Measurements from ENCODE around the gene CCHCR1.
"Not testable (repeated sequence)": the region's sequence is repeated elsewhere in the genome, so short reads cannot be mapped to it uniquely, and the experiment has no call there.

CCHCR1 gene, protein sequence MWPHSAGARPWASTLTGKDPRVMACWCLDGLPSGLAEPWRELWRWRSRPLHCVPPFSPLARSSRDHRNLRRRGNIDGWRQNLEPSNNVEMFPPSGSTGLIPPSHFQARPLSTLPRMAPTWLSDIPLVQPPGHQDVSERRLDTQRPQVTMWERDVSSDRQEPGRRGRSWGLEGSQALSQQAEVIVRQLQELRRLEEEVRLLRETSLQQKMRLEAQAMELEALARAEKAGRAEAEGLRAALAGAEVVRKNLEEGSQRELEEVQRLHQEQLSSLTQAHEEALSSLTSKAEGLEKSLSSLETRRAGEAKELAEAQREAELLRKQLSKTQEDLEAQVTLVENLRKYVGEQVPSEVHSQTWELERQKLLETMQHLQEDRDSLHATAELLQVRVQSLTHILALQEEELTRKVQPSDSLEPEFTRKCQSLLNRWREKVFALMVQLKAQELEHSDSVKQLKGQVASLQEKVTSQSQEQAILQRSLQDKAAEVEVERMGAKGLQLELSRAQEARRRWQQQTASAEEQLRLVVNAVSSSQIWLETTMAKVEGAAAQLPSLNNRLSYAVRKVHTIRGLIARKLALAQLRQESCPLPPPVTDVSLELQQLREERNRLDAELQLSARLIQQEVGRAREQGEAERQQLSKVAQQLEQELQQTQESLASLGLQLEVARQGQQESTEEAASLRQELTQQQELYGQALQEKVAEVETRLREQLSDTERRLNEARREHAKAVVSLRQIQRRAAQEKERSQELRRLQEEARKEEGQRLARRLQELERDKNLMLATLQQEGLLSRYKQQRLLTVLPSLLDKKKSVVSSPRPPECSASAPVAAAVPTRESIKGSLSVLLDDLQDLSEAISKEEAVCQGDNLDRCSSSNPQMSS

DNA sequence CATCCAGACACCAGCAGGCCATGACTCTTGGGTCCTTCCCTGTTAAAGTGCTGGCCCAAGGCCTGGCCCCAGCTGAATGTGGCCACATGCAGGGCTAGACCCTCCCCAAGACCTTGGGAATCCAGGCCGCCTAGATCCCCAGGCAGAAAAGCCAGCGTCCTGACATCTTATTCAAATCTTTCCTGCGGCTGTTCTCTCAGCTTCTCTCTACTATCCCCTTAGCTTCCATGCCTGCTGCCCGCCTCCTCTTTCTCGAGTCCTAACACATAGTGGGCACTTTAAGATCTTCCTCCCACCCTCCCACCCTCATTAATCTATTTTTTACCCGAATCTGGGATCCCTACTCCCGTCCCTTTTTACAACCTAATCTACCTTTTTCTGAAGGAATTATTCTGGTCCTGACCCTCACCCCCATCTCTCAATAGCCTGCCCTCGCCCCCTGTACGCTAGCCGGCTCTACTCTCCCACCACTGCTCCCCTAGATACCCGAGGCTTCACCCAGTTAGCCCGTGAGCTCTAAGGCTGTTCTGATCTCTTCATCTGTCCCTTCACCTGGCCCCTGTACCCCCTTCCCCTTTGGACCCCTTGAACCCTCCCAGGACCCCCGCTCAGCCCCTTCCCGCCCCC is at the start of gene CCHCR1:
TSS of gene CCHCR1 (minus strand) at position 290 of the 627 bp plus-strand sequence. CDS start at position 88, 202 bp downstream.
- no peak for DNase-seq (ENCODE audit: low spot score)
- in situ Hi-C loops (cut with MboI; ENCODE audit: low pct_unique_long_range_greater_than_20kb, low sequenced_read_pairs, unreplicated experiment) = no loop called here
- TF ChIP-seq, protein P1, sequence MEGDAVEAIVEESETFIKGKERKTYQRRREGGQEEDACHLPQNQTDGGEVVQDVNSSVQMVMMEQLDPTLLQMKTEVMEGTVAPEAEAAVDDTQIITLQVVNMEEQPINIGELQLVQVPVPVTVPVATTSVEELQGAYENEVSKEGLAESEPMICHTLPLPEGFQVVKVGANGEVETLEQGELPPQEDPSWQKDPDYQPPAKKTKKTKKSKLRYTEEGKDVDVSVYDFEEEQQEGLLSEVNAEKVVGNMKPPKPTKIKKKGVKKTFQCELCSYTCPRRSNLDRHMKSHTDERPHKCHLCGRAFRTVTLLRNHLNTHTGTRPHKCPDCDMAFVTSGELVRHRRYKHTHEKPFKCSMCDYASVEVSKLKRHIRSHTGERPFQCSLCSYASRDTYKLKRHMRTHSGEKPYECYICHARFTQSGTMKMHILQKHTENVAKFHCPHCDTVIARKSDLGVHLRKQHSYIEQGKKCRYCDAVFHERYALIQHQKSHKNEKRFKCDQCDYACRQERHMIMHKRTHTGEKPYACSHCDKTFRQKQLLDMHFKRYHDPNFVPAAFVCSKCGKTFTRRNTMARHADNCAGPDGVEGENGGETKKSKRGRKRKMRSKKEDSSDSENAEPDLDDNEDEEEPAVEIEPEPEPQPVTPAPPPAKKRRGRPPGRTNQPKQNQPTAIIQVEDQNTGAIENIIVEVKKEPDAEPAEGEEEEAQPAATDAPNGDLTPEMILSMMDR (IDR thresholded peaks at IDR 0.05; ENCODE audit: extremely low read depth, insufficient read depth, missing control alignments) = no peak

DNA sequence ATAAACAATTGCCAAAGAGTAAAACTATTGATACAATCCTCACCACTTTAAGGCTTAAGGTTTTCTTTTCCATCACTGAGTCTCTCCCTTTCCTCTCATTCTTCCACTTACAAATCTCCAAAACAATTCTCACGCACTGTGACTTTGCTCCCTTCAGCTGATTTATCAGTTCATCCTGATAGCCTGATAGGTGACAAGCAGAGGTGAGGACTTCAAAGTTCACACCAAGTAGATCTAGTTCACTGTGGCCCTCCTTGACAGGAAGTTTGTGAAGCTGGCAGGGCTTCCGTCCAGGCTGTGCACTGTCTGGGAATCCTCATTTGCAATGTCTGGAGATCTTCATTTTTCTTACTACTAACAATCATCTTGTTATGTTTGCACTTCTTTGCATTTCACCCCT is 48.0 kb upstream of the CCHCR1 start:
- TF ChIP-seq, protein P1 (IDR thresholded peaks at IDR 0.05; ENCODE audit: extremely low read depth, insufficient read depth, missing control alignments) = no peak
- in situ Hi-C loops (cut with MboI; ENCODE audit: low pct_unique_long_range_greater_than_20kb, low sequenced_read_pairs, unreplicated experiment) = no loop called here
- no peak for DNase-seq (ENCODE audit: low spot score)

DNA sequence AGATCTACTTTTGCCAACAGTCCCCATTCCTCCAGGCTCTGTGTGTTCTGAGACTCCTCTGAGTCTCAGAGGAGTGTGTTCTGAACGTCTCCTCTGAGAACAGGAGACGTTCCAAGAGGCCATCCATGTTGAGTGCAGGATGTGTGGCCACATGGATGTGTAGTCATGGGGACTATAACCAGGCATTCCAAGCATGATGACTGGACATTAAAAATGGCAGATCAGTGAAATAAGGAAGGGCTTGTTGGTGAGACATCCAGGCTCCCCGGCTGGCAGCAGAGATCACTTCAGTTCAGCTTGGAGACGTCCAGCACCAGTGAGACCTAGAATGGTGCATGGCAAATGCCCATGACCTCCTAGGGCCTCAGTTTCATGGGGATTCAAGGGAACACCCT is 47.1 kb upstream of the CCHCR1 start:
- TF ChIP-seq, protein P1 (IDR thresholded peaks at IDR 0.05; ENCODE audit: extremely low read depth, insufficient read depth, missing control alignments) = no peak
- in situ Hi-C loops (cut with MboI; ENCODE audit: low pct_unique_long_range_greater_than_20kb, low sequenced_read_pairs, unreplicated experiment) = no loop called here
- DNase-seq (ENCODE audit: low spot score) = no peak

DNA sequence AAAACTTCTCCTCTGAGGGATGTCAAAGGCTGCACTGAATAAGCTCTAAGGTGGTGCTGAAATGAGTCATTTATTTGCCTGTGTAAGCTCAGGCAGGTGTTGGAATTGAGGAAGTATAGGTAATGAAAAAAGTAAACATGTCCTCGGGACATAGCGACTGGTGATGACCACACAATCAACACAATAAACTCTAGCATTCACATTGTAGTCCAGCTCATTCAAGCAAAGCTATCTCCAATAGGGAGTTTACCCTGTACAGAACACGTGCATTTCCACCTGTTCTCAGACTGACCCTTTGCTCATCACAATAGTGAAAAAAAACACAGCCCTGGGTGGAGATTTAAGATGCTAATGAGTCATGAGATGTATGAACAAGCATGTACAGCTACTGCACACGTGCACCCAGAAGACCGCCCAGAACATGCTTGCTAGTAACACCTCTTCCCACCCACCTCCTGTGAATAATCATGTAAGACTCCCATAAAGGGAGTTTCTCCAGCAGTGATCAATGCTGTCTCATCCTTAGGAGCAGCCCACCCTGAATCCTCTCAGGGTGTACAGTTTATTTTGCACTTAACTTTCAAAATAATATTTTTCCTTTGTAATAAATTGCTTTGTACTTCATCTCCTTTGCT is 45.9 kb upstream of the CCHCR1 start:
- DNase-seq (ENCODE audit: low spot score) = no peak
- TF ChIP-seq, protein P1 (IDR thresholded peaks at IDR 0.05; ENCODE audit: extremely low read depth, insufficient read depth, missing control alignments) = no peak
- in situ Hi-C loops (cut with MboI; ENCODE audit: low pct_unique_long_range_greater_than_20kb, low sequenced_read_pairs, unreplicated experiment) = no loop called here

DNA sequence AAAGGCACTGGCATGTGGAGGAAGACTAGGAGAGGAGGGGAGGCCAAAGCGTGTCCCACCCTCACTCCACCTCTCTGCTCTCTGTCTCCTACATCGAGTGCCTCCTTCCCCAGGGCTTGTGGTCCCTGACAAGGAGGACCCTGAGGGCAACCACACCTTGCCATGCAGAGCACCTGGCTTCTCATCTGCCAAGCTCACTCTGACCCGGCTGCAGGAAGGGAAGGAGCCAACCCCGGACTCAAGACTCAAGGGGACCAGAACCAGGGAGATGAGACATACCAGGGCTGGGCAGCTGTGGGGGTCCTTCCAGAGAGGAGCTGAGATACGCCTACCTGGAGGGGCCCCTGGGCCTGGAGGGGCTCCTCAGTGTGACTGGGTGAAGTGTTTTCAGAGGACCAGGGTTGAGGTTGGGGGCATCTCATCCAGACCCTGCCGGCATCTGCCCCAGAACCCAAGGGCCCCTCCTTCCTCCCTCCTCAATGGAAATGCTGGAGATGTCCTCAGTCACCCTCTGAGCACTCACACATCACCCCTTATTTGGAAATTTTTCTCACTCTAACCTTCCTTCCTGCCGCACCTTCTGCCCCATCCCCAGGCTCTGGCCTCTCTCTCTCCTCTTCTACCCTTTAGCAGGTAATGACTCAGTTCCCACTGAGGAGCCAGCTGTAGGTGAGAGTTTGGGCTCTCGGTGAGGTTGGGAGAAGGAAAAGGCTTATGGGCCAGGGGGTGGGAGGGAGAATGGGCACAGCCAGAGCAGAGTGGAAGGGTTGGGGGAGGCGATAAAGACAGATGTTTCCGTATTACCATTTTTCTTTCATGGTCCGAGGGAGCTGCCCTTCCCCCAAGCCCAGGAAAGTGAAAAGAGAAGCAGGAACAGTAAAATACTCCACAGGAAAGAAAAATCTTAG is 44.9 kb upstream of the CCHCR1 start:
- in situ Hi-C loops (cut with MboI; ENCODE audit: low pct_unique_long_range_greater_than_20kb, low sequenced_read_pairs, unreplicated experiment) = no loop called here
- TF ChIP-seq, protein P1 (IDR thresholded peaks at IDR 0.05; ENCODE audit: extremely low read depth, insufficient read depth, missing control alignments) = no peak
- DNase-seq (ENCODE audit: low spot score) = no peak

DNA sequence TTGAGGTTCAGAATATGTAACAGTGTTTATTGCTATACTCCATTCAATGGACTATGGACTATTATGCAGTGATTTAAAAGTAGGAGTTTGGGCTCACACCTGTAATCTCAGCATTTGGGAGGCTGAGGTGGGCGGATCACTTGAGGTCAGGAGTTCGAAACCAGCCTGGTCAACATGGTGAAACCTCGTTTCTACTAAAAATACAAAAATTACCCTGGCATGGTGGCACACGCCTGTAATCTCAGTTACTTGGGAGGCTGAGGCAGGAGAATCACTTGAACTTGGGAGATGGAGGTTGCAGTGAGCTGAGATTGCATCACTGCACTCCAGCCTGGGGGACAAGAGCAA is 41.5 kb upstream of the CCHCR1 start:
- DNase-seq (ENCODE audit: low spot score); in situ Hi-C loops (cut with MboI; ENCODE audit: low pct_unique_long_range_greater_than_20kb, low sequenced_read_pairs, unreplicated experiment): not testable (repeated sequence)

All from GM13977 (cell line).